A673 (cell line): ENCODE data around the gene GLS. TPM values are rescaled to one million over a fixed set of nuclear protein-coding genes. Genes with fewer than 3 reads are reported as not detected.

ENCODE experiments used
- BruUV-seq: library from RNA; stranded (reverse); fragments of 400-500 nt; replicated peaks from 2 replicates; lab custom pipeline; 2021; lab: Mats Ljungman, UMichigan
- CTCF ChIA-PET: fragments of 300-600 bp; sonication (Branson Sonifier 250); formaldehyde crosslinking; loops from one replicate; lab custom pipeline; 2022; ENCODE audit warnings: antibody characterized with exemption; lab: Charles Lee
- POLR2A ChIA-PET: fragments of 300-600 bp; sonication (Branson Sonifier 250); formaldehyde crosslinking; loops from one replicate; lab custom pipeline; 2022; ENCODE audit warnings: antibody characterized with exemption; ENCODE audit not compliant: low non-redundant PET; lab: Charles Lee
- DNase-seq: peaks from one replicate; pipeline ENCODE4 v3.0.0-alpha.2; 2015; ENCODE audit warnings: low spot score
- H3K27ac ChIP-seq: fragments of 200-600 bp; sonication (generic); 2 replicates; pipeline ENCODE4 v1.5.1; 2016; ENCODE audit warnings: mixed run types, low read depth, mild to moderate bottlenecking, mixed read lengths, antibody characterized with exemption, low read length; ENCODE audit not compliant: poor library complexity, severe bottlenecking
- H3K27me3 ChIP-seq: fragments of 200-600 bp; sonication (generic); replicated peaks from 2 replicates; pipeline ENCODE4 v1.6.1; 2017; ENCODE audit warnings: mixed run types, low read depth, mild to moderate bottlenecking, mixed read lengths, antibody characterized with exemption, low read length; ENCODE audit not compliant: insufficient read depth, poor library complexity
- H3K36me3 ChIP-seq: fragments of 200-600 bp; sonication (generic); 2 replicates; pipeline ENCODE4 v1.6.1; 2016; ENCODE audit warnings: mixed run types, mild to moderate bottlenecking, mixed read lengths, antibody characterized with exemption, low read length; ENCODE audit not compliant: insufficient read depth, poor library complexity, severe bottlenecking
- H3K4me1 ChIP-seq: fragments of 200-600 bp; sonication (generic); 2 replicates; pipeline ENCODE4 v1.6.1; 2017; ENCODE audit warnings: mixed run types, mild to moderate bottlenecking, mixed read lengths, antibody characterized with exemption, low read length; ENCODE audit not compliant: insufficient read depth, poor library complexity, severe bottlenecking
- H3K4me3 ChIP-seq: fragments of 200-600 bp; sonication (generic); 2 replicates; pipeline ENCODE4 v1.5.1; 2016; ENCODE audit warnings: low read depth, mixed run types, mild to moderate bottlenecking, mixed read lengths, low read length; ENCODE audit not compliant: poor library complexity, severe bottlenecking
- H3K9me3 ChIP-seq: fragments of 200-600 bp; sonication (generic); 2 replicates; pipeline ENCODE4 v1.6.1; 2016; ENCODE audit warnings: mixed run types, low read depth, mild to moderate bottlenecking, mixed read lengths, antibody characterized with exemption, low read length; ENCODE audit not compliant: poor library complexity, severe bottlenecking
- EZH2 ChIP-seq: fragments of 200-600 bp; sonication (generic); IDR thresholded peaks from 2 replicates; pipeline ENCODE4 v1.6.1; 2017; ENCODE audit warnings: borderline replicate concordance, low read depth, mild to moderate bottlenecking, mixed read lengths, antibody characterized with exemption, low read length; ENCODE audit not compliant: poor library complexity, severe bottlenecking
- intact Hi-C: fragments of 100-400 bp; cut with micrococcal nuclease; formaldehyde crosslinking; loops from one replicate; pipeline ENCODE4 v1.10.0; 2022; ENCODE audit not compliant: unreplicated experiment
- total RNA-seq: library from RNA; stranded (reverse); gene quantifications from 2 replicates; pipeline ENCODE4 v1.2.3, GENCODE V29; 2021
- TF ChIP-seq, protein P1 (sequence below): fragments of 300-800, 200-600 bp; sonication (generic); conservative IDR thresholded peaks from 2 replicates; pipeline ENCODE4 v1.5.1; 2017; ENCODE audit warnings: low read depth, mild to moderate bottlenecking, antibody characterized with exemption, low read length, moderate library complexity, mixed read lengths

GLS gene
- total RNA-seq, 1 experiment from 2014 or later = 116 TPM

DNA sequence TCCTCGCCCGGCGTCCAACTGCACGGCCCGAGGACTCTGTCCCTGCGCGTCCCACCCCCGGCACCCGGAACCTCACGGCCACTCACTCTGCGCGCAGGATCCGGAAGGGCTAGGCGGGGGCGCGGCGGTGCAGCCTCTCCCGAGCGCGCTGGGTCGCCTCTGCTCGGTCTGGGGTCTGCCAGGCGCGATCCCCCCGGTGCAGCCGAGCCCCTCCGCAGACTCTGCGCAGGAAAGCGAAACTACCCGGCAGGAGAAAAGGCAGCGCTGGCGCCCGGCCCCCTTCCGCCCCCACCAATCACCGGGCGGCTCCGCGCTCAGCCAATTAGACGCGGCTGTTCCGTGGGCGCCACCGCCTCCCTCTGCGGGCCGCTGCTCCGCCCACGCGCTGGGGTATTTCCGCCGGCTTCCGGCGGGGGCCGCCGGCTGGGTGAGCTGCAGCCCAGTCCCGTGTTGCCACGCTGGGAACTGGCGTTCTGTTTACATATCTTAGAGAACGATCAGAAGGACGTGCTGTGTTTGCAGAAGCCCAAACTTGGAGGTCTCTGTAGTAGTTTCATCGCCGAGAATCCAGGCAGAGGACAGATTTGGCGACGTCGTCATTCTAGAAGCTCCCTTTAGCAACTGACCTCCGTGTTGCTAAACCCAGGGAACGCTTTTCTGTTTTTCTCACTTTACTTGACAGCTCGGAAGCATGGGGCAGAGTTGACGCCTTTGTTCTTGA, 133.5 kb downstream of the GLS start, which contains the start of gene STAT1:
Gene STAT1, minus strand, starts transcription at position 240 of the 721 bp plus-strand sequence. CDS start 4,168 bp downstream, outside the sequence.
- Histone ChIP-seq H3K27ac (peak within 1 kb of the TSS; percentile 84), H3K27me3 (no peaks in the 10 kb centered on the region), H3K4me3 (peak within 1 kb of the TSS; percentile 81), H3K36me3 (peaks cover 4% of the 10 kb centered on the region), H3K4me1 (peaks cover 6% of the 10 kb centered on the region), H3K9me3 (no peaks in the 10 kb centered on the region)
- ChIA-PET POLR2A (no interaction called here), CTCF (no interaction called here)
- no peak for TF ChIP-seq EZH2
- TF ChIP-seq, protein P1, sequence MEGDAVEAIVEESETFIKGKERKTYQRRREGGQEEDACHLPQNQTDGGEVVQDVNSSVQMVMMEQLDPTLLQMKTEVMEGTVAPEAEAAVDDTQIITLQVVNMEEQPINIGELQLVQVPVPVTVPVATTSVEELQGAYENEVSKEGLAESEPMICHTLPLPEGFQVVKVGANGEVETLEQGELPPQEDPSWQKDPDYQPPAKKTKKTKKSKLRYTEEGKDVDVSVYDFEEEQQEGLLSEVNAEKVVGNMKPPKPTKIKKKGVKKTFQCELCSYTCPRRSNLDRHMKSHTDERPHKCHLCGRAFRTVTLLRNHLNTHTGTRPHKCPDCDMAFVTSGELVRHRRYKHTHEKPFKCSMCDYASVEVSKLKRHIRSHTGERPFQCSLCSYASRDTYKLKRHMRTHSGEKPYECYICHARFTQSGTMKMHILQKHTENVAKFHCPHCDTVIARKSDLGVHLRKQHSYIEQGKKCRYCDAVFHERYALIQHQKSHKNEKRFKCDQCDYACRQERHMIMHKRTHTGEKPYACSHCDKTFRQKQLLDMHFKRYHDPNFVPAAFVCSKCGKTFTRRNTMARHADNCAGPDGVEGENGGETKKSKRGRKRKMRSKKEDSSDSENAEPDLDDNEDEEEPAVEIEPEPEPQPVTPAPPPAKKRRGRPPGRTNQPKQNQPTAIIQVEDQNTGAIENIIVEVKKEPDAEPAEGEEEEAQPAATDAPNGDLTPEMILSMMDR = no peak
- no TSS peak for BruUV-seq
- DNase-seq = peak; percentile 95
- intact Hi-C loops = loop anchor here (10.0 kb wide), 1 partner anchor 369 kb away; the partner anchor contains the start of gene NAB1

- H3K27me3 ChIP-seq = no peaks in the 10 kb centered on the region
- H3K4me3 ChIP-seq = peak overlapping the region; percentile 81
- no peaks in the 10 kb centered on the region for H3K9me3 ChIP-seq
- no peak for TF ChIP-seq EZH2
- TF ChIP-seq, protein P1 = no peak
- peak overlapping the region; percentile 84 for H3K27ac ChIP-seq
- ChIA-PET POLR2A (no interaction called here), CTCF (no interaction called here)
- TSS peak; percentile 99 for BruUV-seq
- intact Hi-C loops = loop anchor here (10.0 kb wide), 1 partner anchor 370 kb away; the partner anchor contains the start of gene NAB1
- no peak for DNase-seq
- H3K4me1 ChIP-seq = peaks cover 6% of the 10 kb centered on the region
- H3K36me3 ChIP-seq = no peaks in the 10 kb centered on the region
These were observed 134.0 kb downstream of the GLS start for GRCh38 chr2:191014653-191015020.

Other genes with a start within 250 kb of the GLS start
- 29.8 and 32.6 TPM in 2 replicates for gene NAB1, start 231.7 kb upstream of the GLS start, total RNA-seq
- 69.5 and 76.5 TPM in 2 replicates for gene STAT1, start 133.3 kb downstream of the GLS start, total RNA-seq